Head of caudate nucleus (tissue), 42 donors: ENCODE measurements around the gene DIS3L2.

Experiments
- DNase-seq, 42 donors: peaks; one replicate each; pipeline versions ENCODE4 v3.0.0 to v3.0.0-alpha.2; 2020 to 2021; ENCODE audit warnings: mixed read lengths in 7 of 42
- intact Hi-C: fragments of 100-400 bp; cut with DNase I; formaldehyde crosslinking; loops from one replicate; pipeline ENCODE4 v1.15.0; 2022

DIS3L2 gene

GRCh38 chr2:231961349-231962166 is at the start of gene DIS3L2:
Gene DIS3L2 (plus strand): TSS chr2:231961713. CDS start chr2:232014928, 53,215 bp downstream.
- intact Hi-C loops, result no loop called here
- DNase-seq, result peak; percentile 73 to 94 (median 88)

GRCh38 chr2:231914077-231914690 is 47.3 kb upstream of the DIS3L2 start:
- no peak for DNase-seq
- intact Hi-C loops, result no loop called here

- DNase-seq, result peak in 37 of 42 donors; percentile 17 to 79 (median 58)
- intact Hi-C loops, result no loop called here
These were observed 44.0 kb upstream of the DIS3L2 start for GRCh38 chr2:231917280-231918066.

- no peak for DNase-seq
- intact Hi-C loops, result no loop called here
These were observed 42.8 kb upstream of the DIS3L2 start for GRCh38 chr2:231918501-231919330.

- intact Hi-C loops, result no loop called here
These were observed 42.0 kb upstream of the DIS3L2 start for GRCh38 chr2:231919341-231920035.

GRCh38 chr2:231920366-231920765 is 41.1 kb upstream of the DIS3L2 start:
- intact Hi-C loops, result no loop called here

More at GRCh38 chr2:231919341-231920035, 42.0 kb upstream of the DIS3L2 start:
- DNase-seq, result peak in 1 of 42 donors; percentile 0

GRCh38 chr2:231920795-231921194 is 40.7 kb upstream of the DIS3L2 start:
- intact Hi-C loops, result no loop called here
- DNase-seq, result no peak

More at GRCh38 chr2:231920366-231920765, 41.1 kb upstream of the DIS3L2 start:
- DNase-seq, result peak in 1 of 42 donors; percentile 3

- intact Hi-C loops, result no loop called here
- DNase-seq, result no peak
These were observed 39.1 kb upstream of the DIS3L2 start for GRCh38 chr2:231922311-231923009.

GRCh38 chr2:231923010-231923344 is 38.5 kb upstream of the DIS3L2 start:
- intact Hi-C loops, result no loop called here
- no peak for DNase-seq

GRCh38 chr2:231923951-231924888 is 37.3 kb upstream of the DIS3L2 start:
- intact Hi-C loops, result no loop called here
- no peak for DNase-seq

GRCh38 chr2:231924889-231925275 is 36.6 kb upstream of the DIS3L2 start:
- intact Hi-C loops, result loop anchor here (5.0 kb wide), 2 partner anchors 217 to 402 kb away; no protein-coding TSS in a partner anchor
- DNase-seq, result no peak

- DNase-seq, result peak; percentile 62 to 93 (median 85)
- intact Hi-C loops, result loop anchor here (5.0 kb wide), 2 partner anchors 217 to 402 kb away; no protein-coding TSS in a partner anchor
These were observed 36.0 kb upstream of the DIS3L2 start for GRCh38 chr2:231925303-231926179.

GRCh38 chr2:231926180-231926741 is 35.3 kb upstream of the DIS3L2 start, which contains the start of gene NPPC:
Gene NPPC (minus strand): TSS chr2:231926396. CDS start chr2:231926249, 147 bp downstream.
- intact Hi-C loops, result loop anchor here (5.0 kb wide), 2 partner anchors 216 to 401 kb away; no protein-coding TSS in a partner anchor

GRCh38 chr2:231926761-231927565 is 34.5 kb upstream of the DIS3L2 start:
- peak; percentile 33 to 85 (median 70) for DNase-seq
- intact Hi-C loops, result loop anchor here (5.0 kb wide), 2 partner anchors 215 to 400 kb away; no protein-coding TSS in a partner anchor

More at GRCh38 chr2:231926180-231926741, 35.3 kb upstream of the DIS3L2 start, which contains the start of gene NPPC:
- peak; percentile 63 to 92 (median 79) for DNase-seq
